ENCODE data around the gene RIN3.
"Not testable (repeated sequence)": the region's sequence is repeated elsewhere in the genome, so short reads cannot be mapped to it uniquely, and the experiment has no call there.

The RIN3 gene

GRCh38 chr14:92677087-92677668 is 163.6 kb downstream of the RIN3 start:
- TF ChIP-seq CTCF (IDR thresholded peaks at IDR 0.05; ENCODE audit: extremely low read depth, missing control alignments): no peak
- DNase-seq (ENCODE audit: low spot score): peak; percentile 87

- no peak for DNase-seq (ENCODE audit: low spot score)
Observed at GRCh38 chr14:92677955-92678354, 164.4 kb downstream of the RIN3 start.

GRCh38 chr14:92678766-92679165 is 165.2 kb downstream of the RIN3 start:
- no peak for DNase-seq (ENCODE audit: low spot score)
- TF ChIP-seq CTCF (IDR thresholded peaks at IDR 0.05; ENCODE audit: extremely low read depth, missing control alignments): no peak

More at GRCh38 chr14:92677955-92678354, 164.4 kb downstream of the RIN3 start:
- TF ChIP-seq CTCF (IDR thresholded peaks at IDR 0.05; ENCODE audit: extremely low read depth, missing control alignments): no peak

- no peak for DNase-seq (ENCODE audit: low spot score)
- no peak for TF ChIP-seq CTCF (IDR thresholded peaks at IDR 0.05; ENCODE audit: extremely low read depth, missing control alignments)
Observed at GRCh38 chr14:92679246-92679645, 165.7 kb downstream of the RIN3 start.

- DNase-seq (ENCODE audit: low spot score): not testable (repeated sequence)
Observed at GRCh38 chr14:92680330-92680729, 166.7 kb downstream of the RIN3 start.

- peak; percentile 82 for TF ChIP-seq CTCF (IDR thresholded peaks at IDR 0.05; ENCODE audit: extremely low read depth, missing control alignments)
- DNase-seq (ENCODE audit: low spot score): peak; percentile 82
Observed at GRCh38 chr14:92680781-92681650, 167.4 kb downstream of the RIN3 start.

- no peak for TF ChIP-seq CTCF (IDR thresholded peaks at IDR 0.05; ENCODE audit: extremely low read depth, missing control alignments)
- DNase-seq (ENCODE audit: low spot score): no peak
Observed at GRCh38 chr14:92683041-92683440, 169.5 kb downstream of the RIN3 start.
